HUES6 (cell line): ENCODE data around the gene SFSWAP.
A peak's percentile ranks its signal among the peaks of the same experiment; 100 is the strongest.

Experiments used
- H3K27ac ChIP-seq: 2 replicates; pipeline ENCODE4 v1.7.0; 2013; ENCODE audit warnings: low read depth, mild to moderate bottlenecking, low read length, inconsistent platforms
- H3K27me3 ChIP-seq: 2 replicates; pipeline ENCODE4 v1.6.1; 2013; ENCODE audit warnings: low read length; ENCODE audit not compliant: control insufficient read depth, insufficient read depth
- H3K36me3 ChIP-seq: 2 replicates; pipeline ENCODE4 v1.6.1; 2013; ENCODE audit warnings: low read length; ENCODE audit not compliant: control insufficient read depth, insufficient read depth
- H3K4me1 ChIP-seq: 2 replicates; pipeline ENCODE4 v1.6.1; 2013; ENCODE audit warnings: low read length; ENCODE audit not compliant: control insufficient read depth, insufficient read depth
- H3K4me3 ChIP-seq: 2 replicates; pipeline ENCODE4 v1.5.1; 2013; ENCODE audit warnings: low read depth, low read length
- H3K9ac ChIP-seq: one replicate; pipeline ENCODE4 v1.6.1; 2013; ENCODE audit warnings: mild to moderate bottlenecking, low read length
- H3K9me3 ChIP-seq: 2 replicates; pipeline ENCODE4 v1.6.1; 2013; ENCODE audit warnings: low read depth, low read length; ENCODE audit not compliant: control insufficient read depth, insufficient read depth

SFSWAP gene

GRCh38 chr12:131724534-131724933 is 13.6 kb downstream of the SFSWAP start:
- Histone ChIP-seq H3K4me3 (no peak overlapping the region), H3K9me3 (no peaks in the 10 kb centered on the region), H3K27ac (peak overlapping the region; percentile 89; the same call in 1 of the 2 replicates), H3K4me1 (peaks cover 44% of the 10 kb centered on the region), H3K36me3 (peaks cover 77% of the 10 kb centered on the region), H3K9ac (no peak overlapping the region), H3K27me3 (no peaks in the 10 kb centered on the region)

GRCh38 chr12:131725503-131725902 is 14.6 kb downstream of the SFSWAP start:
- Histone ChIP-seq H3K27ac (no peak overlapping the region), H3K4me3 (no peak overlapping the region), H3K9ac (no peak overlapping the region), H3K36me3 (peaks cover 77% of the 10 kb centered on the region), H3K9me3 (no peaks in the 10 kb centered on the region), H3K27me3 (no peaks in the 10 kb centered on the region), H3K4me1 (peaks cover 53% of the 10 kb centered on the region)

GRCh38 chr12:131728720-131729119 is 17.8 kb downstream of the SFSWAP start:
- Histone ChIP-seq H3K9me3 (no peaks in the 10 kb centered on the region), H3K9ac (no peak overlapping the region), H3K4me3 (no peak overlapping the region), H3K4me1 (peaks cover 37% of the 10 kb centered on the region), H3K27me3 (no peaks in the 10 kb centered on the region), H3K27ac (no peak overlapping the region), H3K36me3 (peaks cover 86% of the 10 kb centered on the region)

- peaks cover 93% of the 10 kb centered on the region for H3K36me3 ChIP-seq
- H3K27ac ChIP-seq = no peak overlapping the region
- no peaks in the 10 kb centered on the region for H3K9me3 ChIP-seq
- H3K9ac ChIP-seq = no peak overlapping the region
- no peaks in the 10 kb centered on the region for H3K27me3 ChIP-seq
- H3K4me3 ChIP-seq = no peak overlapping the region
- H3K4me1 ChIP-seq = peaks cover 30% of the 10 kb centered on the region
Observed at GRCh38 chr12:131729254-131729955, 18.5 kb downstream of the SFSWAP start.

GRCh38 chr12:131732996-131733615 is 22.2 kb downstream of the SFSWAP start:
- peaks cover 30% of the 10 kb centered on the region for H3K4me1 ChIP-seq

GRCh38 chr12:131733874-131734273 is 23.0 kb downstream of the SFSWAP start:
- Histone ChIP-seq H3K9ac (no peak overlapping the region), H3K36me3 (peaks cover 80% of the 10 kb centered on the region), H3K4me1 (peaks cover 27% of the 10 kb centered on the region), H3K9me3 (no peaks in the 10 kb centered on the region), H3K4me3 (no peak overlapping the region), H3K27ac (no peak overlapping the region), H3K27me3 (no peaks in the 10 kb centered on the region)

More at GRCh38 chr12:131732996-131733615, 22.2 kb downstream of the SFSWAP start:
- H3K9ac ChIP-seq = no peak overlapping the region
- H3K27me3 ChIP-seq = no peaks in the 10 kb centered on the region
- peaks cover 81% of the 10 kb centered on the region for H3K36me3 ChIP-seq
- H3K9me3 ChIP-seq = no peaks in the 10 kb centered on the region
- H3K27ac ChIP-seq = no peak overlapping the region
- no peak overlapping the region for H3K4me3 ChIP-seq

- Histone ChIP-seq H3K9me3 (no peaks in the 10 kb centered on the region), H3K4me3 (no peak overlapping the region), H3K4me1 (peaks cover 20% of the 10 kb centered on the region), H3K9ac (no peak overlapping the region), H3K27ac (no peak overlapping the region), H3K27me3 (no peaks in the 10 kb centered on the region), H3K36me3 (peaks cover 78% of the 10 kb centered on the region)
Observed at GRCh38 chr12:131734336-131735152, 23.7 kb downstream of the SFSWAP start.

GRCh38 chr12:131735153-131735456 is 24.2 kb downstream of the SFSWAP start:
- H3K4me3 ChIP-seq = no peak overlapping the region
- H3K4me1 ChIP-seq = peaks cover 15% of the 10 kb centered on the region
- H3K9me3 ChIP-seq = no peaks in the 10 kb centered on the region
- peaks cover 78% of the 10 kb centered on the region for H3K36me3 ChIP-seq
- H3K27ac ChIP-seq = no peak overlapping the region
- no peaks in the 10 kb centered on the region for H3K27me3 ChIP-seq
- no peak overlapping the region for H3K9ac ChIP-seq

GRCh38 chr12:131735476-131736445 is 24.9 kb downstream of the SFSWAP start:
- Histone ChIP-seq H3K27ac (no peak overlapping the region), H3K4me1 (peaks cover 11% of the 10 kb centered on the region), H3K9ac (no peak overlapping the region), H3K9me3 (no peaks in the 10 kb centered on the region), H3K4me3 (no peak overlapping the region), H3K36me3 (peaks cover 78% of the 10 kb centered on the region), H3K27me3 (no peaks in the 10 kb centered on the region)

- H3K36me3 ChIP-seq = peaks cover 77% of the 10 kb centered on the region
- no peak overlapping the region for H3K27ac ChIP-seq
- H3K27me3 ChIP-seq = no peaks in the 10 kb centered on the region
- H3K9ac ChIP-seq = peak overlapping the region; percentile 20
- peaks cover 4% of the 10 kb centered on the region for H3K9me3 ChIP-seq
- H3K4me3 ChIP-seq = no peak overlapping the region
- peaks cover 11% of the 10 kb centered on the region for H3K4me1 ChIP-seq
Observed at GRCh38 chr12:131736446-131737149, 25.7 kb downstream of the SFSWAP start.
